Epithelial cell of proximal tubule (primary cell): ENCODE results near the gene CTIF. TPM values are rescaled to one million over a fixed set of nuclear protein-coding genes. Genes with fewer than 3 reads are reported as not detected.

Source experiments
- DNase-seq: peaks from one replicate; pipeline ENCODE4 v3.0.0-alpha.2; 2011; ENCODE audit warnings: low read depth
- H3K4me3 ChIP-seq: 2 replicates; pipeline ENCODE4 v1.5.1; 2011; ENCODE audit warnings: low read depth, mild to moderate bottlenecking, low read length
- total RNA-seq: library from RNA; depleted of rRNA; stranded (reverse); fragments of >200 nt; gene quantifications from 2 replicates; pipeline ENCODE4 v1.2.3, GENCODE V29; 2015
- TF ChIP-seq, protein P1 (sequence below): conservative IDR thresholded peaks from 2 replicates; pipeline ENCODE4 v1.5.1; 2012; ENCODE audit warnings: low read depth, mild to moderate bottlenecking, low read length

Gene CTIF
- total RNA-seq, 1 donor from 2014 or later, result 12.9 TPM

DNA sequence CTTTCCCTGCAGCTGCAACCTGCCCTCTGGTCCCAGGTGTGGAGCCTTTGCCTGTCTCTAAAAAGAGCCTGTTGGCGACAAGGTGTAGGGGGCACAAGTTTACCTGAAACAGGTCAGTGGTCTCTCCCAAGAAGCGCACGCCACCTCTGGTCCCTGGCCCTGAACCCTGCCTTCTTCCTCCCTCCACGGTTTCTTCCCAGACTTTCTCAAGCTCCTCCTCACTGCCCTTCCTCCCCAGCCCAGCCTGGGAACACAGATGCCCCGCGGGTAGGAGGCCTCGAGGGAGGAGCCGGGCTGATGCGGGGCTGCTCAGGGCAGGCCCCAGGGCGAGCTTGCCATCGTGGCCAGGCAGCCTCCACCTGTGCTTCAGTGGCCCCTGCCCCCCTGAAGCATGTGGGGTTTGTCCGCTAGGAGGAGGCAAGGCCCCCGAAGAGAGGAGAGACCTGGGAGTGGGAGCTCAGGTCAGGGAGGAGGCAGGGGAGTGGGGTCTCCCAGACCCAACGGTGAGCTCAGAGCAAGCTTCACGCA is 322.4 kb downstream of the CTIF start:
- TF ChIP-seq, protein P1, sequence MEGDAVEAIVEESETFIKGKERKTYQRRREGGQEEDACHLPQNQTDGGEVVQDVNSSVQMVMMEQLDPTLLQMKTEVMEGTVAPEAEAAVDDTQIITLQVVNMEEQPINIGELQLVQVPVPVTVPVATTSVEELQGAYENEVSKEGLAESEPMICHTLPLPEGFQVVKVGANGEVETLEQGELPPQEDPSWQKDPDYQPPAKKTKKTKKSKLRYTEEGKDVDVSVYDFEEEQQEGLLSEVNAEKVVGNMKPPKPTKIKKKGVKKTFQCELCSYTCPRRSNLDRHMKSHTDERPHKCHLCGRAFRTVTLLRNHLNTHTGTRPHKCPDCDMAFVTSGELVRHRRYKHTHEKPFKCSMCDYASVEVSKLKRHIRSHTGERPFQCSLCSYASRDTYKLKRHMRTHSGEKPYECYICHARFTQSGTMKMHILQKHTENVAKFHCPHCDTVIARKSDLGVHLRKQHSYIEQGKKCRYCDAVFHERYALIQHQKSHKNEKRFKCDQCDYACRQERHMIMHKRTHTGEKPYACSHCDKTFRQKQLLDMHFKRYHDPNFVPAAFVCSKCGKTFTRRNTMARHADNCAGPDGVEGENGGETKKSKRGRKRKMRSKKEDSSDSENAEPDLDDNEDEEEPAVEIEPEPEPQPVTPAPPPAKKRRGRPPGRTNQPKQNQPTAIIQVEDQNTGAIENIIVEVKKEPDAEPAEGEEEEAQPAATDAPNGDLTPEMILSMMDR, result no peak
- H3K4me3 ChIP-seq, result no peak overlapping the region
- no peak for DNase-seq

DNA sequence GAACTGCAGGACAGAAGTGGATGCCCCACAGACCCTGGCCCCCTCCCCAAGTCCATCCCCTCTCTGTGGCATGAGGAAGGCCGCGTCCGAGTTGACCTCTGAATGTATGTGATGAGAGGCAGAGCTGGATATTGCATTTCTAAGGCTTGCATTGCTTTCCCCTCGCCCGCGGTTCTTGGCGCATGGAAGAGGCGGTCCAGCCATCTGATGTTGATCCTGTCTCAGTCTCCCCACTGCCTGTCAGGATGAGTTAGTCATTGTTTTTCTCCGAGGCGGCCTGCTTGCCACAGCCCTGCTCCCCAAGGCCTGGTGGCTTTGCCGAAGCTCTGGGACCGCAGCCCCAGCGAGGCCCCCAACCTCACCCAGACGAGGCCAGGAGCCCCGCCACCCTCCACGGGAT is 323.3 kb downstream of the CTIF start:
- H3K4me3 ChIP-seq, result no peak overlapping the region
- DNase-seq, result no peak
- TF ChIP-seq, protein P1, result no peak

DNA sequence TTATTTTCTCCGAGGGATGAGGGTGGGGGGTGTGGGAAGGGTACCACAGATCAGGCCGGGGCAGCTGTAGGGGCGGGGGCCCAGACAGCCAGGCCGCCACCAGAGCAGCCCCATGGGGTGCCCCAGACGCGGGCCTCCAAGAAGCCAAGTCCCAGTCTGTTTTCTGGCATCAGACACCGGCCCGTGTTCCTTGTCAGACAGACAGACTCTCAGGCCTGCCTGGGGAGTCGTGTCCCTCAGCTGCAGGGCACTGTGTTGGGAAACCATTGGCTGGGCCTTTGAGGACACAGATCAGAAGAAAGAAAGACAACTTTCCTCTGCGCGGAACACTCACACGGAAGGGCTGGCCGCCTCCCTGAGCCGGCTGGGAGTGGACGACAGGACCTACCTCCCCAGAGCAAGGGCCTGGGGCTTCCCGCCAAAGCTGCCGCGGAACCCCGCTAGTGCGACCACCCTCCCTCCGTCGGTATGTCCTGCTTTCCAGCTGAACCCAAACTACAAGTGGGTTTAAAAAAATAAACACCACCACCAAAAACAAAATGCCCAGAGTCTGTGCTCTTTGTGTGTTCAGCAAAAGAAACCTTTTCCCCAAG is 323.9 kb downstream of the CTIF start:
- TF ChIP-seq, protein P1, result no peak
- DNase-seq, result no peak
- no peak overlapping the region for H3K4me3 ChIP-seq

DNA sequence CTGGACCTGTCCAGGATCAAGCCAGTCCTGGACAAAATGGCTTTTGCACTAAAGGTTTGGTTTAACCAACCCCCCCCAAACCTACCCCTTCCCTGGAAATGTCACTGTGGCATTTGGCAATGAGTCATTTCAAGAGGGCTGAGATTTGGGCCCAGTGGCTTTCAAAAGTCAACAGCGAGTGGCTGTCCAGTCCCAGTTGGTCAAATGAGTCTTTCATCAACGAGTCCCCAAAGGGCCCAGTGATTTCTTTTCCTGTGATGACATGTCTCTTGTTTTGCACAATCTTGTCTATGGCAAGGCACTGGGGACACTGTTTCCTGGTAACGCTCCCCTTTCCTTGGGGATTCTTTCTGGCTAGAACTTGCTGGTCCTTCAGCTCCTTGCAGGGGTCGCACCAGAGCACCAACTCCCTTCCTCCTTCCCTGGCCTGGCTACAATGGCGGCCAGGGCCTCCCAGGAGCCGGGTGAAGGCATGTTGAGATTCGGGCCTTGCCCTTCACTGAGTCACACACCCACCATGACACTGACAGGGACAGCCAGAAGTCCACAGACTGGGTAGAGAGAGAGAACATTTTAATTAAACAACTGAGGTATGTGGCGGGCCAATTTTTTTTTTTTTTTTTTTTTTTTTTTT is 324.7 kb downstream of the CTIF start:
- TF ChIP-seq, protein P1, result no peak
- no peak for DNase-seq
- H3K4me3 ChIP-seq, result no peak overlapping the region

DNA sequence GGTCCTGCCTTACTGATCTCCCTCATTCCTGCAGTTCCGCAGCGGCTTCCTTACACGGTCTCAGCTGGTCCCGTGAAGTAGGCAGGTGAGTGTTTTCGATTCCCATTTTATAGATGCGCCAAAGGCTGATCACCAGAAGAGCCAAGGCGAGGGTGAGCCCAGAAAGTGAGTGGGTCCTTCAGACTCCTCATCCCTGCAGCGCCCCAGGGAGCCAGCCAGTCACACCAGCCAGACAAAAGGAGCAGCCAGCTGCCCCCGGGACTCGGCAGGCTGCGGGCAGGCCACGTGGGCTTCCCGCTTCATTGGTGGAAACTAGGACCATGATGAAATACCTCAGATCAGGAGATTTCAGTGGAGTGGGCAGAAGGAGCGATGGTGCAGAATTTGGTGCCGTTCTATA is 326.0 kb downstream of the CTIF start:
- TF ChIP-seq, protein P1, result no peak
- DNase-seq, result no peak
- H3K4me3 ChIP-seq, result no peak overlapping the region

DNA sequence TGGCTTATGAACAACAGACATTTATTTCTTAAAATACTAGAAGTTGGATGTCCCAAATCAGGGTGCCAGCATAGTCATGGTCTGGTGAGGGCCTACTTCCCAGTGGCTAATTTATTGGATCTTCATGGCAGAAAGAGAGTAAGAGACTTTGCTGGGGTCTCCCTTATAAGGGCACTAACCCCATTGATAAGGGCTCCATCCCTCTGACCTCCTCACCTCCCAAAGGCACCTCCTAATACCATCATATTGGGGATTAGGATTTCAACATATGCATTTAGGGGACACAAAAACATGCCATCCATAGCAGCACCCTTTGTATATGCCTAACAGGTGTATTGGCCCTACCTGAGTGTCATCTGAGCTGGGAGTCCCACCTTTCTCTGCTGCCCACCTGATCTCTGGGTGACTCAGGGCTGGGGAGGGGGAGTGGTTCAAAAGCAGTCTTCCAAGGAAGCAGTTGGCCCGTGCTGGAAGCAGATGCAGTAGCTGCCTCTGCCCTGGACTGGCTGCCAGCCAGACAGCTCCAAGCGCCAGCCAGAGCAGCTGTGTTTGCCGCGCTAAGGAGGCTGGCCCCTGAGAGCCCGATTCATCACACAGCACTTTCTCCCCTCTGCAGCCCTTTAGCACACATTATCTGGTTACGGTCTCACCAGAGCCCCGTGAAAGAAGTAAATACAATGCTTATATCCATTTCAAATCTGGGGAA is 327.4 kb downstream of the CTIF start:
- DNase-seq, result peak; percentile 4
- TF ChIP-seq, protein P1, result no peak
- no peak overlapping the region for H3K4me3 ChIP-seq
